HG03571 (cell line): Measurements from ENCODE around the gene EBLN2.

Experiments used
- ATAC-seq: cut with Tn5 transposase; IDR thresholded peaks from one replicate; pipeline ENCODE4 v1.9.1; 2021; ENCODE audit not compliant: unreplicated experiment

EBLN2 gene

GRCh38 chr3:73101881-73102280, 40.4 kb downstream of the EBLN2 start:
- no peak for ATAC-seq

GRCh38 chr3:73107215-73107614, 45.8 kb downstream of the EBLN2 start:
- no peak for ATAC-seq

GRCh38 chr3:73107676-73108187, 46.3 kb downstream of the EBLN2 start:
- no peak for ATAC-seq

GRCh38 chr3:73108750-73109149, 47.3 kb downstream of the EBLN2 start:
- ATAC-seq: no peak

GRCh38 chr3:73110530-73110929, 49.1 kb downstream of the EBLN2 start:
- no peak for ATAC-seq
